ENCODE measurements around the gene DHX32. TPM values are rescaled to one million over a fixed set of nuclear protein-coding genes. Genes with fewer than 3 reads are reported as not detected.

The DHX32 gene
- polyA plus RNA-seq, 1 donor from 2014 or later = 25.2 TPM

DNA sequence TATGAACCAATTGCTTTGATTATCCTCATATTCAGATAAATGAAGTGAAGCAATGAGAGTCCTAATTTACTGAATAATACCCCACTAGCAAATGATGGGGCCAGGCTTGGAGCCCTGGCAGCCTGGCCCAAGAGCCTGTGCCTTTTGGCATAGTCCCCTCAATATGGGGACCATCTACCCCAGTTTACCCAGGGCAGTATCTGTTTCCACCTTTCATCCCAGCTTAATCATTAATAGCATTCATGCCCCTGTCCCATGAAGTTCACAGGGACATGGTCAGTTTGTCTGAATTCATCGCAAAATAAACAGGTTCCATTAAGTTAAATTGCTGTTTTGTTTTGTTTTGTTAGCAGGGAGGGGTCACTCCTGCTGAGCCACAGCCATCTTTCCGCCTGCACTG, 32.2 kb downstream of the DHX32 start:
- Histone ChIP-seq H3K27ac (ENCODE audit: low read length) (no peak overlapping the region), H3K36me3 (ENCODE audit: insufficient read depth, low read length) (no peaks in the 10 kb centered on the region)
- no peak for TF ChIP-seq EP300 (conservative IDR thresholded peaks at IDR 0.05; ENCODE audit: poor library complexity, severe bottlenecking)
- TF ChIP-seq TAF1 (IDR thresholded peaks at IDR 0.05; ENCODE audit: low read depth) = no peak
- no peak for TF ChIP-seq RAD21 (conservative IDR thresholded peaks at IDR 0.05)
- TF ChIP-seq MXI1 (conservative IDR thresholded peaks at IDR 0.05; ENCODE audit: poor library complexity, severe bottlenecking) = no peak
- no peak for TF ChIP-seq POLR2AphosphoS5 (IDR thresholded peaks at IDR 0.05)
- TF ChIP-seq EZH2 (IDR thresholded peaks at IDR 0.05; ENCODE audit: borderline replicate concordance, insufficient read depth, low read length, poor library complexity, severe bottlenecking) = no peak
- TF ChIP-seq, protein P1, sequence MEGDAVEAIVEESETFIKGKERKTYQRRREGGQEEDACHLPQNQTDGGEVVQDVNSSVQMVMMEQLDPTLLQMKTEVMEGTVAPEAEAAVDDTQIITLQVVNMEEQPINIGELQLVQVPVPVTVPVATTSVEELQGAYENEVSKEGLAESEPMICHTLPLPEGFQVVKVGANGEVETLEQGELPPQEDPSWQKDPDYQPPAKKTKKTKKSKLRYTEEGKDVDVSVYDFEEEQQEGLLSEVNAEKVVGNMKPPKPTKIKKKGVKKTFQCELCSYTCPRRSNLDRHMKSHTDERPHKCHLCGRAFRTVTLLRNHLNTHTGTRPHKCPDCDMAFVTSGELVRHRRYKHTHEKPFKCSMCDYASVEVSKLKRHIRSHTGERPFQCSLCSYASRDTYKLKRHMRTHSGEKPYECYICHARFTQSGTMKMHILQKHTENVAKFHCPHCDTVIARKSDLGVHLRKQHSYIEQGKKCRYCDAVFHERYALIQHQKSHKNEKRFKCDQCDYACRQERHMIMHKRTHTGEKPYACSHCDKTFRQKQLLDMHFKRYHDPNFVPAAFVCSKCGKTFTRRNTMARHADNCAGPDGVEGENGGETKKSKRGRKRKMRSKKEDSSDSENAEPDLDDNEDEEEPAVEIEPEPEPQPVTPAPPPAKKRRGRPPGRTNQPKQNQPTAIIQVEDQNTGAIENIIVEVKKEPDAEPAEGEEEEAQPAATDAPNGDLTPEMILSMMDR (IDR thresholded peaks at IDR 0.05; ENCODE audit: poor library complexity, severe bottlenecking) = no peak
- TF ChIP-seq, protein P2, sequence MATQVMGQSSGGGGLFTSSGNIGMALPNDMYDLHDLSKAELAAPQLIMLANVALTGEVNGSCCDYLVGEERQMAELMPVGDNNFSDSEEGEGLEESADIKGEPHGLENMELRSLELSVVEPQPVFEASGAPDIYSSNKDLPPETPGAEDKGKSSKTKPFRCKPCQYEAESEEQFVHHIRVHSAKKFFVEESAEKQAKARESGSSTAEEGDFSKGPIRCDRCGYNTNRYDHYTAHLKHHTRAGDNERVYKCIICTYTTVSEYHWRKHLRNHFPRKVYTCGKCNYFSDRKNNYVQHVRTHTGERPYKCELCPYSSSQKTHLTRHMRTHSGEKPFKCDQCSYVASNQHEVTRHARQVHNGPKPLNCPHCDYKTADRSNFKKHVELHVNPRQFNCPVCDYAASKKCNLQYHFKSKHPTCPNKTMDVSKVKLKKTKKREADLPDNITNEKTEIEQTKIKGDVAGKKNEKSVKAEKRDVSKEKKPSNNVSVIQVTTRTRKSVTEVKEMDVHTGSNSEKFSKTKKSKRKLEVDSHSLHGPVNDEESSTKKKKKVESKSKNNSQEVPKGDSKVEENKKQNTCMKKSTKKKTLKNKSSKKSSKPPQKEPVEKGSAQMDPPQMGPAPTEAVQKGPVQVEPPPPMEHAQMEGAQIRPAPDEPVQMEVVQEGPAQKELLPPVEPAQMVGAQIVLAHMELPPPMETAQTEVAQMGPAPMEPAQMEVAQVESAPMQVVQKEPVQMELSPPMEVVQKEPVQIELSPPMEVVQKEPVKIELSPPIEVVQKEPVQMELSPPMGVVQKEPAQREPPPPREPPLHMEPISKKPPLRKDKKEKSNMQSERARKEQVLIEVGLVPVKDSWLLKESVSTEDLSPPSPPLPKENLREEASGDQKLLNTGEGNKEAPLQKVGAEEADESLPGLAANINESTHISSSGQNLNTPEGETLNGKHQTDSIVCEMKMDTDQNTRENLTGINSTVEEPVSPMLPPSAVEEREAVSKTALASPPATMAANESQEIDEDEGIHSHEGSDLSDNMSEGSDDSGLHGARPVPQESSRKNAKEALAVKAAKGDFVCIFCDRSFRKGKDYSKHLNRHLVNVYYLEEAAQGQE (IDR thresholded peaks at IDR 0.05; ENCODE audit: borderline replicate concordance) = no peak
- TF ChIP-seq SMC3 (conservative IDR thresholded peaks at IDR 0.05; ENCODE audit: poor library complexity) = no peak

DNA sequence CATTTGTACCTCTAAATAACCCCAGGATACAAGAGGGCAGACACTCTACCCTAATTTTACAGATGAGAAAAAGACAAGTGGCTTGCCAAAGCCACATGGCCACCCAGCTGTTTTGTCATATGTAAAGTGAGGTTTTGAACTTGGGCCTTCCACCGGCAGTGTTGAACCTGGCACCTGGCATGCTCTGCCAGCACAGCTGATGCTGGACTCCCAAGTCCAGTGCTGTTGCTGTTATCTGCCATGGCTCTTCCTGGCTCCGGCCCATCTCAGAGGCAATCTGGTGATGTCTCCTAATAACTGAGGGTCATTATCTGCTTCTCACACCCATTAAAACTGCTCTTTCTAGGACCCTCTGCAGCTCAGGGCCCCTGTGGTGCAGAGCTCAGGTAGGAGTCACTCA, 32.7 kb downstream of the DHX32 start:
- no peaks in the 10 kb centered on the region for H3K9me3 ChIP-seq (ENCODE audit: low read length)
- no peaks in the 10 kb centered on the region for H3F3A ChIP-seq (ENCODE audit: insufficient read depth, low read length, poor library complexity, severe bottlenecking)
- TF ChIP-seq MXI1 (conservative IDR thresholded peaks at IDR 0.05; ENCODE audit: poor library complexity, severe bottlenecking) (no peak), SMC3 (conservative IDR thresholded peaks at IDR 0.05; ENCODE audit: poor library complexity) (no peak), EZH2 (IDR thresholded peaks at IDR 0.05; ENCODE audit: borderline replicate concordance, insufficient read depth, low read length, poor library complexity, severe bottlenecking) (no peak), RAD21 (conservative IDR thresholded peaks at IDR 0.05) (no peak), POLR2AphosphoS5 (IDR thresholded peaks at IDR 0.05) (no peak), EP300 (conservative IDR thresholded peaks at IDR 0.05; ENCODE audit: poor library complexity, severe bottlenecking) (no peak), TAF1 (IDR thresholded peaks at IDR 0.05; ENCODE audit: low read depth) (no peak)
- TF ChIP-seq, protein P2 (IDR thresholded peaks at IDR 0.05; ENCODE audit: borderline replicate concordance) = no peak
- TF ChIP-seq, protein P1 (IDR thresholded peaks at IDR 0.05; ENCODE audit: poor library complexity, severe bottlenecking) = no peak
- no peak overlapping the region for H2AFZ ChIP-seq (ENCODE audit: low read depth, low read length)
- no peak overlapping the region for H3K4me3 ChIP-seq (ENCODE audit: low read length)
- no peak overlapping the region for H3K9ac ChIP-seq (ENCODE audit: low read length)
- no peaks in the 10 kb centered on the region for H3K79me2 ChIP-seq (replicated peaks; ENCODE audit: insufficient read depth, low read length)
- H3K36me3 ChIP-seq (ENCODE audit: insufficient read depth, low read length) = no peaks in the 10 kb centered on the region
- H3K4me2 ChIP-seq (ENCODE audit: low read length) = no peak overlapping the region
- H3K27ac ChIP-seq (ENCODE audit: low read length) = no peak overlapping the region
- no peaks in the 10 kb centered on the region for H3K9me2 ChIP-seq (ENCODE audit: insufficient read depth, low read length)
- H4K20me1 ChIP-seq (ENCODE audit: insufficient read depth) = no peaks in the 10 kb centered on the region
- H3K27me3 ChIP-seq (ENCODE audit: insufficient read depth, low read depth, low read length) = no peaks in the 10 kb centered on the region

More for the DNA sequence above, 32.2 kb downstream of the DHX32 start:
- H4K20me1 ChIP-seq (ENCODE audit: insufficient read depth) = no peaks in the 10 kb centered on the region
- no peaks in the 10 kb centered on the region for H3F3A ChIP-seq (ENCODE audit: insufficient read depth, low read length, poor library complexity, severe bottlenecking)
- H3K9me3 ChIP-seq (ENCODE audit: low read length) = no peaks in the 10 kb centered on the region
- H3K4me3 ChIP-seq (ENCODE audit: low read length) = no peak overlapping the region
- no peak overlapping the region for H2AFZ ChIP-seq (ENCODE audit: low read depth, low read length)
- H3K79me2 ChIP-seq (replicated peaks; ENCODE audit: insufficient read depth, low read length) = no peaks in the 10 kb centered on the region
- H3K4me2 ChIP-seq (ENCODE audit: low read length) = no peak overlapping the region
- H3K9me2 ChIP-seq (ENCODE audit: insufficient read depth, low read length) = no peaks in the 10 kb centered on the region
- H3K27me3 ChIP-seq (ENCODE audit: insufficient read depth, low read depth, low read length) = no peaks in the 10 kb centered on the region
- H3K9ac ChIP-seq (ENCODE audit: low read length) = no peak overlapping the region
